ENCODE results near the gene FOXN4.

FOXN4 gene

DNA sequence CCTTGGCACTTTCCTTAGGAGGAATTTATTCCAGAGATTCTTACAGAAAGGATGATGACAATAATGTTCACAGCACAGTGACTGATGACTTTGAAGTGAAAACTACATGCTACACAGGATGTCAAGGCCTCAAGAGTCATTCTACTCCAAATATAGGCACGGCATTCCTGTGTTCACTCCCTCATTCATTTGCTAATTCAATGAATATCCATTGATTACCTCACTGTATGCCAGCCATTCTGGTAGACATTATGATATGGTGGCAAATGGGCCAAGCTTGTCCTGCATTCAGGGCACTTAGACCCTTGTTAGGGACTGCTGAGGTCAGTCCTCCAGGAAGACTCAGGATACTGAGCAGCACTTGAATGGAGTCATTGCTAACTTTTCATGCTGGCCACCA is 48.0 kb downstream of the FOXN4 start:
- no peak overlapping the region for H3K4me3 ChIP-seq (replicated peaks; ENCODE audit: insufficient read depth, low read length)
- DNase-seq (ENCODE audit: low read depth in 1 of 2, low spot score in 1 of 2) = no peak
- TF ChIP-seq SPI1 (IDR thresholded peaks at IDR 0.05; ENCODE audit: borderline replicate concordance, low read depth) (no peak), GABPA (IDR thresholded peaks at IDR 0.05; ENCODE audit: low read depth) (no peak), POLR2AphosphoS5 (IDR thresholded peaks at IDR 0.05; ENCODE audit: low read depth) (no peak), REST (IDR thresholded peaks at IDR 0.05; ENCODE audit: insufficient replicate concordance, low read depth) (no peak)
- TF ChIP-seq, protein P1, sequence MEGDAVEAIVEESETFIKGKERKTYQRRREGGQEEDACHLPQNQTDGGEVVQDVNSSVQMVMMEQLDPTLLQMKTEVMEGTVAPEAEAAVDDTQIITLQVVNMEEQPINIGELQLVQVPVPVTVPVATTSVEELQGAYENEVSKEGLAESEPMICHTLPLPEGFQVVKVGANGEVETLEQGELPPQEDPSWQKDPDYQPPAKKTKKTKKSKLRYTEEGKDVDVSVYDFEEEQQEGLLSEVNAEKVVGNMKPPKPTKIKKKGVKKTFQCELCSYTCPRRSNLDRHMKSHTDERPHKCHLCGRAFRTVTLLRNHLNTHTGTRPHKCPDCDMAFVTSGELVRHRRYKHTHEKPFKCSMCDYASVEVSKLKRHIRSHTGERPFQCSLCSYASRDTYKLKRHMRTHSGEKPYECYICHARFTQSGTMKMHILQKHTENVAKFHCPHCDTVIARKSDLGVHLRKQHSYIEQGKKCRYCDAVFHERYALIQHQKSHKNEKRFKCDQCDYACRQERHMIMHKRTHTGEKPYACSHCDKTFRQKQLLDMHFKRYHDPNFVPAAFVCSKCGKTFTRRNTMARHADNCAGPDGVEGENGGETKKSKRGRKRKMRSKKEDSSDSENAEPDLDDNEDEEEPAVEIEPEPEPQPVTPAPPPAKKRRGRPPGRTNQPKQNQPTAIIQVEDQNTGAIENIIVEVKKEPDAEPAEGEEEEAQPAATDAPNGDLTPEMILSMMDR (IDR thresholded peaks at IDR 0.05; ENCODE audit: insufficient read depth, low read length) = no peak
- no peaks in the 10 kb centered on the region for H3K27me3 ChIP-seq (ENCODE audit: insufficient read depth, poor library complexity, severe bottlenecking)
- H3K27ac ChIP-seq (replicated peaks) = no peak overlapping the region

- Histone ChIP-seq H3K4me3 (replicated peaks; ENCODE audit: insufficient read depth, low read length) (no peak overlapping the region), H3K27ac (replicated peaks) (no peak overlapping the region), H3K27me3 (ENCODE audit: insufficient read depth, poor library complexity, severe bottlenecking) (no peaks in the 10 kb centered on the region)
- no peak for DNase-seq (ENCODE audit: low read depth in 1 of 2, low spot score in 1 of 2)
- no peak for TF ChIP-seq REST (IDR thresholded peaks at IDR 0.05; ENCODE audit: insufficient replicate concordance, low read depth)
- TF ChIP-seq POLR2AphosphoS5 (IDR thresholded peaks at IDR 0.05; ENCODE audit: low read depth) = no peak
- TF ChIP-seq, protein P1 (IDR thresholded peaks at IDR 0.05; ENCODE audit: insufficient read depth, low read length) = no peak
- TF ChIP-seq GABPA (IDR thresholded peaks at IDR 0.05; ENCODE audit: low read depth) = no peak
- no peak for TF ChIP-seq SPI1 (IDR thresholded peaks at IDR 0.05; ENCODE audit: borderline replicate concordance, low read depth)
These were observed 49.6 kb downstream of the FOXN4 start for GRCh38 chr12:109259545-109259895.

DNA sequence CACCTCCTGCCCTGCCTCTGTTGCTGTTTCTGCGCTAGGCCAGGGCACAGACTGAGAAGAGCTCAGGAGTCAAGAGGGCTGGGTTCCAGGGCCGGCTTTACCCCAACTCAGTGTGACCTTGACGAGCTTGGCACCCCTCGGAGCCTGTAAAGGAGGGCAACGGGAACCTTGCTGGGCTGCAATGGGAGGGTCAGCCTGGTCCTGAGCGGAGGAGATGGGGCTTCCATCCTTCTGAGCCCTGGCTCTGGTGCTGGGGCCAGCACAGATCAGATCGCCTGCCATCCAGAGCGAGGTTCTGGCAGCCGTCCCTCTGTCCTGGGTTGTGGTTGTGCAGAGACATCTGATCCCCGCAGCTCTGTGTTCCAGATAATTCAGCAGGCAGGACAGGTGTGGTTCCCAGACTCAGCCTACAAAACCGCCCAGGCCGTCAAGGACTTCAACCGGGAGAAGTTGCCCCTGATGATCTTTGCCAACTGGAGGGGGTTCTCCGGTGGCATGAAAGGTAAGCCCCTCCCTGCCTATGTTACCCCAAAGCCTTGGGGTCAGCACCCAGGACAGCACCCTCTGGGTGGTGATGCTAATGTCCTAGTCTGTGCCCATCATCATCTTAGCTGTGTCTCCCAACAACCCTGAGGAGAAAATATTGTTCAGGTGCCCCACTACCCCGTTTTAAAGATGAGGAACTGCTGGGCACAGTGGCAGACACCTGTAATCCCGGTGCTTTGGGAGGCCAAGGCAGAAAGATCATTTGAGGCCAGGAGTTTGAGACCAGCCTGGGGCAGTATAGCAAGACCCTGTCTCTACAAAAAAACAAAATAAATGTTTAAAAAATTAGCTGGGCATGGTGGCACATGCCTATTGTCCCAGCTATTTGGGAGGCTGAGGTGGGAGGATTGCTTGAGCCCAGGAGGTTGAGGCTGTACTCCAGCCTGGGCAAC is 50.2 kb downstream of the FOXN4 start:
- Histone ChIP-seq H3K4me3 (replicated peaks; ENCODE audit: insufficient read depth, low read length) (no peak overlapping the region), H3K27me3 (ENCODE audit: insufficient read depth, poor library complexity, severe bottlenecking) (no peaks in the 10 kb centered on the region), H3K27ac (replicated peaks) (no peak overlapping the region)
- DNase-seq (ENCODE audit: low read depth in 1 of 2, low spot score in 1 of 2) = no peak
- no peak for TF ChIP-seq GABPA (IDR thresholded peaks at IDR 0.05; ENCODE audit: low read depth)
- peak; percentile 88 for TF ChIP-seq REST (IDR thresholded peaks at IDR 0.05; ENCODE audit: insufficient replicate concordance, low read depth)
- TF ChIP-seq, protein P1 (IDR thresholded peaks at IDR 0.05; ENCODE audit: insufficient read depth, low read length) = no peak

Measured in HL-60 (cell line).